ENCODE results near the gene TMEM95.
"Not testable (repeated sequence)": the region's sequence is repeated elsewhere in the genome, so short reads cannot be mapped to it uniquely, and the experiment has no call there.

The TMEM95 gene

GRCh38 chr17:7323731-7324437 lies 31.1 kb upstream of the TMEM95 start:
- DNase-seq = peak; percentile 58

GRCh38 chr17:7324438-7324779 lies 30.5 kb upstream of the TMEM95 start:
- DNase-seq = no peak

- DNase-seq = no peak
These were observed 29.9 kb upstream of the TMEM95 start for GRCh38 chr17:7325031-7325528.

GRCh38 chr17:7326186-7326585 lies 28.8 kb upstream of the TMEM95 start:
- DNase-seq = no peak

- DNase-seq = no peak
These were observed 27.9 kb upstream of the TMEM95 start for GRCh38 chr17:7327056-7327455.

DNA sequence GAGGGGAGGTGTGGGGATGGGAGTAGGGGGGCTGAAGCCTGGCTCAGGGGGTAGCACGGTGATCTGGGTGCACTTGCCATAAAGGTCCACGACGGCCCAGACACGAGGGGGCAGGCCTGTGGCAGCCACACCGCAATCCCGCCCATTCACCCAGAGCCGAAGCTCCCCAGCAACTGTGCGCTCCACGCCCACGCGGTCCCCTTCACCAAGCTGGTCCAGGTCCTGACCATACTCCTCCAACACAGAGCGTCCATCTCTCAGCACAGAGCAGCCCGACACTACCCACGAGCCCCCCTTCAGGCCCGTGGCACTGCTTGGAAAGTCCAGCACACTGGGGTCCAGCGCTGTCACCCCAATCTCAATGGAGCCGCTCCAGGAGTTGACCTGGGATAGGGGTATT lies 27.5 kb upstream of the TMEM95 start:
- DNase-seq = no peak

- no peak for DNase-seq
These were observed 26.9 kb upstream of the TMEM95 start for GRCh38 chr17:7328009-7328408.

DNA sequence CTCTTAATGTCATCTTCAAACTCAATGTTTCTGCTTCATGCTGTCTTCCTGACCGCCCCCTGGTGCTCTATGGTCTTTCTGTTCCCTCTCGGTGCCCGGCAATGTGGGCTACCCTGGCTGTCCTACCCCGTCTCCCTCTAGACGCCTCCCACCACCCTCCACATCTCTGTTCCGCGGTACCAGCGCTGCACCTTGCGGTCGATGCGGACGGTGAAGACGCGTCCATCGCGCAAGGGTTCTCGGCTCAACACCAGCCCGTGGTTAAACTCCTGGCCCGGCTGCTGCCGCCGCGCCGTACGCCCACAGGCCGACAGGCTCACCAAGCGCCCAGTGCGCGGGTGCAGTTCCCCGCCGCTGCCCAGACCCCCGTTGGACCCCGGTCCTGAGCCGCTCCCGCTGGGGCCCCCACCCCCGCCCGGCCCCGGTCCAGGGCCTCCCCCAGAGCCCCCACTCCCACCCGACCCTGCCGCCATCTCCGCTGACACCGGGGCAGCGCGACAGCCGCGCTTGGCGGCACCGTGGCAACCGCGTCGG lies 26.0 kb upstream of the TMEM95 start, which contains the start of gene NEURL4:
Gene NEURL4, minus strand, starts transcription at position 496 of the 534 bp plus-strand sequence. Its CDS starts 23 bp downstream, at position 473.
- peak; percentile 84 for DNase-seq

DNA sequence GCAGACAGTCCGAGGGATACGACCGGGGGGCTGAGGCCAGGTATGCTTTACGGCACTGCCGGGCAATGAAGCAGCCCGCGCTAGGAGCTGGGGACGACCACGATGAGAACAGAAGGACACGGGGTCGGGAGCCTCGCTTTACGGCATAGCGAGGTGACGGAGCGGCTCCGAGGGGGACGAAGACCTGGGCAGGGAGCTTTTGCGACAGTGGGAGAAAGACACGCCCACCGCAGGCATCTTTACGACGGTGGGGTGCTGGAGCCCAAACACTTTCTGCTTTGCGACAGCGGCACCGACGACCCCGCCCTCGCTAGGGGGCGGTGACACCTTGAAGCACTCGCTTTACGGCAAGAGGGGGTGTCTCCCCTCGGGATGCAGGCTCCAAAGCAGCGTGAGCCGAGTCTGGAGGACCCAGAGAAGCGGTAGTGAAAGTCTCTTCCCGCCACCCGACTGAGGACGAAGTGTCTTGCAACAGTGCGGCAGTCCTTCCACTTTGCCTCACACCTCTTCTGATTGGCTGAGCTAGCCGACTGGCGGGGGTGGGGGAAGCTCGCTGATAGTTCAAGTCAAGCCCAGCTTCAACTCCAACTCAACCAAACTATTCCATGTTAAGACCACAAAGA lies 25.5 kb upstream of the TMEM95 start:
- peak; percentile 100 for DNase-seq

- peak; percentile 91 for DNase-seq
These were observed 24.8 kb upstream of the TMEM95 start for GRCh38 chr17:7329997-7330637.

GRCh38 chr17:7330638-7331015 lies 24.3 kb upstream of the TMEM95 start:
- DNase-seq = no peak

DNA sequence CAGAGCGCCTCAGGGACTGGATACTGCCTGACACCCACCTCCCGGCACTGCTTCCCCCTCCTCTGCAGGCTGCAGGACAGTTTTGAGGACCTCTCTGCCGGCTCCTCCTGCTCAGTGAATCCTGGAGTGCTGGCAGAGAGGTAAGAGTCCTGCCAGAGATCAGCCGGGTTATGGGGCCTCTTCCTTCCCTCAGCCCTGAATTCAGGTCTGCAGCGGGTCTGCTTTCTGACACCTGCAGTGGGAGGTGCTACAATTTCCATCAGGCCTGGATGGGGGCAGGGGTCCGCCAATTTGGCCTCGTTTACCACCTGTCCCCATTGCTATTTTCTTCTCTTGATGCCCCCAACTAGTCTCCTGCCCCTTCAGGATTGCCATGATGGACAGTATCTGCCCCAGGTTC lies 22.8 kb upstream of the TMEM95 start:
- no peak for DNase-seq

GRCh38 chr17:7332600-7333069 lies 22.3 kb upstream of the TMEM95 start:
- DNase-seq = not testable (repeated sequence)

GRCh38 chr17:7334938-7335538 lies 19.9 kb upstream of the TMEM95 start:
- no peak for DNase-seq

DNA sequence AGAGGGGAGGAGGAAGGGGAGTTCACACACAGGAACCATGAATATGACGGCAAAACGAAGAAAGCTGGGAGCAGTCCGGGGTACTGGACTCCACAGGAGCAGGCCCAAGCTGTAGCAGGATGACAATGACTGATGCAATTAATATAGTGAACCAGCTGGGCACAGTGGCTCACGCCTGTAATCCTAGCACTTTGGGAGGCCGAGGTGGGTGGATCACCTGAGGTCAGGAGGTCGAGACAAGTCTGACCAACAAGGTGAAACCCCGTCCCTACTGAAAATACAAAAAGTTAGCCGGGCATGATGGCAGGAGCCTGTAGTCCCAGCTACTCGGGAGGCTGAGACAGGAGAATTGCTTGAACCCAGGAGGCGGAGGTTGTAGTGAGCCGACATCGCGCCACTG lies 19.2 kb upstream of the TMEM95 start:
- DNase-seq = not testable (repeated sequence)

DNA sequence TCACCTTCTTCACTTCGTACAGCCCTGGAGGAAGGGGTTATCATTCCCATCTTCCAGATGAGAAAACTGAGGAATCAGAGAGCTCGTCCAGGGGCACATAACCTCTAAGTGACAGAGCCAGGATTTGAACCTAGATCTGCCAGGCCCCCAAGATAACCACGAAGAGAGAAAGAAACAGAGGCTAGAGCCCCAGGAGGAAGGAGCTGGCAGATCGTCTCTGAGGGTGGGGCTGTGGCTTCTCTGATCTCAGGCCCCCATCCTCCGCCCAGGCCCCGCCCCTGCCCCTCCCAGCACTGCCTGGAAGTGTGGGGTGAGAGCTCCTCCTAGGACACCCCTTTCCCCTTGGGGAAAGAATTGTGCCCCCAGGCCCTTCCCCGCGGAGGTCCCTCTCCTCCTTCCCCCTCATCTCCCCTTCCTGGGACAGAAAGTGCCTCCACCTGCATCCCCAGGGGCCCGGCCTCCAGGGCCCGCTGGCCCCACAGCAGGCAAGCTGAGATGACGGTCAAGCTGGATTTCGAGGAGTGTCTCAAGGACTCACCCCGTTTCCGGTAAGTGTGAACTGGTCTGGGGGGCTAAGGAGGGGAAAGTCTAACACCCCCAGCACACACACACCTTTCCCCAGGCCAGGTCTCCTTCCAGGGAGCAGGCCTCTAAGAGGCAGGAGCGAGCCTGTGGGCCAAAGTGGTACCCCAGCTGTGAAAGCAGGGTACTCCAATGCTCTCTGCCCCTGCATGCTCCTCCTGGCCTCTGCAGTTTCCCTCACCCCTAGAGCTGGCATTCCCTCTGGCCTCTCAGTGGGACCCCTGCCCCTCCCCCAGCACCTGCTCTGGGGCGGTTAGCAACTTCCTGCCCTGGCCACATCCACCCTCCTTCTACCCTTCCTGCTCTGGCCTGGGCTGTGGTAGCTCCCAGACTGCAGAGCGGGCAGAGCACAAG lies 18.4 kb upstream of the TMEM95 start, which contains the start of gene ACAP1:
Gene ACAP1, plus strand, starts transcription at position 290 of the 936 bp plus-strand sequence. Its CDS starts 206 bp downstream, at position 496.
- no peak for DNase-seq

- DNase-seq = not testable (repeated sequence)
These were observed 17.4 kb upstream of the TMEM95 start for GRCh38 chr17:7337600-7337999.

GRCh38 chr17:7340179-7340578 lies 14.8 kb upstream of the TMEM95 start:
- DNase-seq = no peak

GRCh38 chr17:7341842-7342241 lies 13.1 kb upstream of the TMEM95 start:
- no peak for DNase-seq

- no peak for DNase-seq
These were observed 11.7 kb upstream of the TMEM95 start for GRCh38 chr17:7343250-7343649.

GRCh38 chr17:7346761-7347614 lies 8.0 kb upstream of the TMEM95 start:
- no peak for DNase-seq

Measured in DMS53 (cell line).